Glutamatergic neuron (in vitro differentiated cells): ENCODE data around the gene OVOL2. TPM values are rescaled to one million over a fixed set of nuclear protein-coding genes. Genes with fewer than 3 reads are reported as not detected.

Experiments
- DNase-seq: peaks from one replicate; pipeline ENCODE4 v3.0.0; 2022
- H3K27ac Mint-ChIP-seq: one replicate; pipeline ENCODE4 v1.8.0; 2020; ENCODE audit warnings: mild to moderate bottlenecking, mixed read lengths, inconsistent platforms; ENCODE audit not compliant: unreplicated experiment
- H3K27me3 Mint-ChIP-seq: one replicate; pipeline ENCODE4 v1.8.0; 2020; ENCODE audit warnings: mild to moderate bottlenecking, moderate library complexity, mixed read lengths, inconsistent platforms; ENCODE audit not compliant: unreplicated experiment
- H3K36me3 Mint-ChIP-seq: one replicate; pipeline ENCODE4 v1.8.0; 2020; ENCODE audit warnings: mild to moderate bottlenecking, mixed read lengths, inconsistent platforms; ENCODE audit not compliant: unreplicated experiment
- H3K4me1 Mint-ChIP-seq: one replicate; pipeline ENCODE4 v1.8.0; 2020; ENCODE audit warnings: mild to moderate bottlenecking, low read depth, mixed read lengths, inconsistent platforms; ENCODE audit not compliant: unreplicated experiment
- H3K4me3 Mint-ChIP-seq: one replicate; pipeline ENCODE4 v1.8.0; 2020; ENCODE audit warnings: mild to moderate bottlenecking, mixed read lengths, inconsistent platforms; ENCODE audit not compliant: unreplicated experiment
- H3K9me3 Mint-ChIP-seq: one replicate; pipeline ENCODE4 v1.8.0; 2020; ENCODE audit warnings: mild to moderate bottlenecking, moderate library complexity, mixed read lengths, inconsistent platforms; ENCODE audit not compliant: unreplicated experiment
- total RNA-seq: library from RNA; stranded (reverse); fragmentation: NEBNext Ultra II Directional; extraction: Animal tissue kit (Norgen Biotek cat#: 25700); gene quantifications from one replicate; pipeline ENCODE4 v1.2.1, GENCODE V29; 2021; ENCODE audit not compliant: unreplicated experiment
- TF ChIP-seq, protein P1 (sequence below): fragments of 200-600 bp; sonication (generic); IDR thresholded peaks from one replicate; pipeline ENCODE4 v1.5.0; 2021; ENCODE audit not compliant: partially characterized antibody, unreplicated experiment

Gene OVOL2
- total RNA-seq, 1 donor from 2014 or later, result not detected

DNA sequence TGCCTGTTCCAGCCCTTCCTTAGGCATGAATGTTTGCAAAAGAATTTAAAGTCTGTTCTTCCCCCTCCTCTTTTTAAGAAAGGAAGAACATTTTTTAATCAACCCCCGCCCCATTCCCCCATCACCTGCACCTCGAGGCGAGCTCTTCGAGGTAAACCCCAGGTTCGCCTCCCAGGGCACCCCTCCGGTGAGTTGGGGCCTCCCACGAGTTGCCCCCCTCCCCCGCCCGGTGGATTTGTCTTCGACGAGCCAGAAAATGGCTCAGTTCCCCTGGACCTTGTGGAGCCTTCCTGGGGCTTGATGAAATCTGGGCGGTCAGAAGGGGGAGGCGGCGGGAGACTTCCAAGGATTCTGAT, 256 bp upstream of the OVOL2 start:
- Mint-ChIP-seq H3K27me3 (peaks cover 22% of the 10 kb centered on the region), H3K27ac (no peak overlapping the region), H3K4me3 (peak overlapping the region; percentile 46), H3K36me3 (no peaks in the 10 kb centered on the region), H3K4me1 (peaks cover 3% of the 10 kb centered on the region), H3K9me3 (no peaks in the 10 kb centered on the region)
- TF ChIP-seq, protein P1, sequence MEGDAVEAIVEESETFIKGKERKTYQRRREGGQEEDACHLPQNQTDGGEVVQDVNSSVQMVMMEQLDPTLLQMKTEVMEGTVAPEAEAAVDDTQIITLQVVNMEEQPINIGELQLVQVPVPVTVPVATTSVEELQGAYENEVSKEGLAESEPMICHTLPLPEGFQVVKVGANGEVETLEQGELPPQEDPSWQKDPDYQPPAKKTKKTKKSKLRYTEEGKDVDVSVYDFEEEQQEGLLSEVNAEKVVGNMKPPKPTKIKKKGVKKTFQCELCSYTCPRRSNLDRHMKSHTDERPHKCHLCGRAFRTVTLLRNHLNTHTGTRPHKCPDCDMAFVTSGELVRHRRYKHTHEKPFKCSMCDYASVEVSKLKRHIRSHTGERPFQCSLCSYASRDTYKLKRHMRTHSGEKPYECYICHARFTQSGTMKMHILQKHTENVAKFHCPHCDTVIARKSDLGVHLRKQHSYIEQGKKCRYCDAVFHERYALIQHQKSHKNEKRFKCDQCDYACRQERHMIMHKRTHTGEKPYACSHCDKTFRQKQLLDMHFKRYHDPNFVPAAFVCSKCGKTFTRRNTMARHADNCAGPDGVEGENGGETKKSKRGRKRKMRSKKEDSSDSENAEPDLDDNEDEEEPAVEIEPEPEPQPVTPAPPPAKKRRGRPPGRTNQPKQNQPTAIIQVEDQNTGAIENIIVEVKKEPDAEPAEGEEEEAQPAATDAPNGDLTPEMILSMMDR, result no peak
- no peak for DNase-seq

DNA sequence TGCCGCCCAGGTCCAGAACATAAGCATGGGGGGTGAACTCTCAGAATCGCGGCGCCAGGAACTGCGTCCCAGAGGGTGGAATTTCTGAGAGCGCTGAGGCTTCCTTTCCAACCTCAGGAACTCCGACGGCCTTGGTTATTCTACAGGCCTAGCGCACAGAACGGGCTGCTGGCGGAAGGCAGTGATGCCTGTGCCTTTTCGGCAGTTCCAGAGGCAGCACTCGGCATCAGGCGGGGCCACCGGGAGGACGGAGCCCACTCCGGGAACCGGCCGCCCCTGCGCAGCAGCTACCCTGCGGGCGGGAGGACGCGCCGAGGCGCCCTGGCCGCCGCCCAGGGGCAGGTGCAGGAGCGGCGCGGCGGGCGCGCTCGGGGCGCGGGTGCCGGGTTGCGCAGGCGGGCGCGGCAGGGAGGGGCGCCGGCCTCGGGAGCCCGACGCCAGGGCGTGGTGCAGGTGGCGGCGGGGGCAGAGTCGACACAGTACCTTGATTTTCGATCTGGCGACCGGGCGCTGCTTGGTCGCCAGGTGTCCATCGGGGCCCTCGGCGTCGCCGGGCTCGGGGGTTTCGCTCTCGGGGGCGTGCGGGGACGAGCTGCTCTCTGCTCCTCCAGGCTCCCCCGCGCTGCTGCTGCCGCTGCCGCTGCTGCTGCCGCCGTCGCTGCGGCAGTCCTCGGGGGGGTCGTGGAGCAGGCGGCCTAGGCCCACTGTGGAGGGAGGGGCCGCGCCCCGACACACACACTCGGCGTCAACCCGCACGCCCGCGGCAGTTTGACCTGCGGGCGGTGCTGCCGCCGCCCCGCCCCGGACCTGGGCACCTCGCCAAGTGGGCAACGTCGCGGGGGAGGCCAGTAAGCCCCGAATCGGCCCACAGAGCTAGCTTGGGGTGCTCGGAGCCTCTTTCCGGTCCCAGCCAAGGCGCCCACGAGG, 1.3 kb downstream of the OVOL2 start:
- Mint-ChIP-seq H3K27me3 (peaks cover 25% of the 10 kb centered on the region), H3K4me1 (peaks cover 3% of the 10 kb centered on the region), H3K9me3 (no peaks in the 10 kb centered on the region), H3K27ac (no peak overlapping the region), H3K36me3 (no peaks in the 10 kb centered on the region), H3K4me3 (peak overlapping the region; percentile 69)
- TF ChIP-seq, protein P1, result no peak
- peak; percentile 48 for DNase-seq

- Mint-ChIP-seq H3K36me3 (no peaks in the 10 kb centered on the region), H3K27me3 (peaks cover 25% of the 10 kb centered on the region), H3K4me3 (no peak overlapping the region), H3K27ac (no peak overlapping the region), H3K4me1 (peaks cover 3% of the 10 kb centered on the region), H3K9me3 (no peaks in the 10 kb centered on the region)
- no peak for DNase-seq
- TF ChIP-seq, protein P1, result no peak
Observed at GRCh38 chr20:18055261-18055660, 2.5 kb downstream of the OVOL2 start.

- H3K4me1 Mint-ChIP-seq, result no peaks in the 10 kb centered on the region
- H3K4me3 Mint-ChIP-seq, result no peak overlapping the region
- H3K27ac Mint-ChIP-seq, result no peak overlapping the region
- H3K9me3 Mint-ChIP-seq, result no peaks in the 10 kb centered on the region
- no peaks in the 10 kb centered on the region for H3K36me3 Mint-ChIP-seq
- peaks cover 16% of the 10 kb centered on the region for H3K27me3 Mint-ChIP-seq
- DNase-seq, result no peak
- TF ChIP-seq, protein P1, result no peak
Observed at GRCh38 chr20:18052856-18053255, 4.9 kb downstream of the OVOL2 start.

GRCh38 chr20:18050628-18051027, 7.1 kb downstream of the OVOL2 start:
- no peaks in the 10 kb centered on the region for H3K36me3 Mint-ChIP-seq
- peaks cover 5% of the 10 kb centered on the region for H3K4me1 Mint-ChIP-seq
- H3K4me3 Mint-ChIP-seq, result no peak overlapping the region
- no peak overlapping the region for H3K27ac Mint-ChIP-seq
- TF ChIP-seq, protein P1, result no peak
- H3K27me3 Mint-ChIP-seq, result peaks cover 10% of the 10 kb centered on the region
- H3K9me3 Mint-ChIP-seq, result no peaks in the 10 kb centered on the region
- no peak for DNase-seq
